Measurements from ENCODE around the gene DLG5. TPM values are rescaled to one million over a fixed set of nuclear protein-coding genes. Genes with fewer than 3 reads are reported as not detected.

The DLG5 gene
- total and polyA plus RNA-seq, 9 of the 15 experiments (the other 6 are each of a cell fraction or from before 2014, with no cell fraction given) = 1.4 to 26.8 (median 11.2) TPM

DNA sequence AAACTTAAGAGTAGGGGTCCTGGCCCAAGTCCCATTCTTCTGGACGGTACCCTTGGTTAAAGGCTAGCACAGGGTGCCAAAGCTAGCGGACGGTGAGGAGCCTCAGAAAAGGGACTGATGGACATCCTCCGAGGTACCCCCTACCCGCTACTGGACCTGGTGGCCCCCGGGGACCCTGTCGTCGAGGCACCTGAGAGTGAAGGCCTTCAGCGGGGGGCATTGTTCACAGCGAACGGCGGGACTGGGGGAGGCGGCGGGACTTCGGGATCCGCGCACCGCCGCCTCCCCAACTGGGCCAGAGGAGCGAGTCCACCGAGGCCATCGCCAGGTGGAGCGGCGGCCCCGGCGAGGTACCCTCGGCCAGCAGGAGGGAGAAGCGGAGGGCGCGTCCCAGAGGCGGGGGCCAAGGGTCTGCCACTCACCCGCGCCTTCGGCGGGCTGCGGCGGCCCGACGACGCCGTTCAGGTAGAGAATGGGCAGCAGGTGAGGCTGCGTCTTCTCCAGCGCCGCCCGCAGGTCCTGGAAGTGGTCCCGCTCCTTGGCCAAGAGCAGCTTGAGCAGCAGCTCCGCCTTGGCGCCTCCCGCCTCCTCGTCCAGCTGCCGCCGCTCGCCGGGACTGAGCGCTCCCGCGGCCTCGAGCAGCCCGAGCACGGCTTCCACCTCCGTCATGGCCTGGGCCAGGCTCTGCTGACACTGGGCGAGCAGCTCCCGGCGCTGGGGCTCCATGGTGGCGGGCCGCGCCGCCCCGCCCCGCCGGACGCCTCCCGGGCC, 575 bp downstream of the DLG5 start (continued):
- TF ChIP-seq RBM25 (IDR thresholded peaks at IDR 0.05; ENCODE audit: low read depth, low read length, severe bottlenecking) (no peak), EP400 (IDR thresholded peaks at IDR 0.05) (no peak), TRIM24 (IDR thresholded peaks at IDR 0.05) (no peak), ADNP (tag; IDR thresholded peaks at IDR 0.05) (no peak), C11orf30 (IDR thresholded peaks at IDR 0.05; ENCODE audit: low read depth) (no peak), ZBTB17 (CRISPR knock-in tag; IDR thresholded peaks at IDR 0.05) (no peak), ZSCAN32 (CRISPR knock-in tag; IDR thresholded peaks at IDR 0.05) (no peak), ETV6 (IDR thresholded peaks at IDR 0.05; ENCODE audit: borderline replicate concordance in 1 of 2, low read depth in 2 of 2, low read length in 1 of 2) (peak in 1 of 2 experiments; percentile 25; a peak in 1 of 4 replicates), ETV6 (CRISPR knock-in tag; IDR thresholded peaks at IDR 0.05; ENCODE audit: borderline replicate concordance) (no peak; the same call in 1 of the 2 replicates), ZNF695 (CRISPR knock-in tag; IDR thresholded peaks at IDR 0.05) (no peak), POLR2H (tag; IDR thresholded peaks at IDR 0.05; ENCODE audit: low read depth) (no peak), HEY1 (CRISPR knock-in tag; IDR thresholded peaks at IDR 0.05; ENCODE audit: borderline replicate concordance) (no peak)
- TF ChIP-seq, protein P1, sequence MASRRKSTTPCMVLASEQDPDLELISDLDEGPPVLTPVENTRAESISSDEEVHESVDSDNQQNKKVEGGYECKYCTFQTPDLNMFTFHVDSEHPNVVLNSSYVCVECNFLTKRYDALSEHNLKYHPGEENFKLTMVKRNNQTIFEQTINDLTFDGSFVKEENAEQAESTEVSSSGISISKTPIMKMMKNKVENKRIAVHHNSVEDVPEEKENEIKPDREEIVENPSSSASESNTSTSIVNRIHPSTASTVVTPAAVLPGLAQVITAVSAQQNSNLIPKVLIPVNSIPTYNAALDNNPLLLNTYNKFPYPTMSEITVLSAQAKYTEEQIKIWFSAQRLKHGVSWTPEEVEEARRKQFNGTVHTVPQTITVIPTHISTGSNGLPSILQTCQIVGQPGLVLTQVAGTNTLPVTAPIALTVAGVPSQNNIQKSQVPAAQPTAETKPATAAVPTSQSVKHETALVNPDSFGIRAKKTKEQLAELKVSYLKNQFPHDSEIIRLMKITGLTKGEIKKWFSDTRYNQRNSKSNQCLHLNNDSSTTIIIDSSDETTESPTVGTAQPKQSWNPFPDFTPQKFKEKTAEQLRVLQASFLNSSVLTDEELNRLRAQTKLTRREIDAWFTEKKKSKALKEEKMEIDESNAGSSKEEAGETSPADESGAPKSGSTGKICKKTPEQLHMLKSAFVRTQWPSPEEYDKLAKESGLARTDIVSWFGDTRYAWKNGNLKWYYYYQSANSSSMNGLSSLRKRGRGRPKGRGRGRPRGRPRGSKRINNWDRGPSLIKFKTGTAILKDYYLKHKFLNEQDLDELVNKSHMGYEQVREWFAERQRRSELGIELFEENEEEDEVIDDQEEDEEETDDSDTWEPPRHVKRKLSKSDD (conservative IDR thresholded peaks at IDR 0.05; ENCODE audit: low read length) = no peak
- TF ChIP-seq, protein P2, sequence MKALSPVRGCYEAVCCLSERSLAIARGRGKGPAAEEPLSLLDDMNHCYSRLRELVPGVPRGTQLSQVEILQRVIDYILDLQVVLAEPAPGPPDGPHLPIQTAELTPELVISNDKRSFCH (CRISPR knock-in tag; IDR thresholded peaks at IDR 0.05) = no peak
- TF ChIP-seq, protein P2 (tag; IDR thresholded peaks at IDR 0.05) = no peak
- TF ChIP-seq, protein P3, sequence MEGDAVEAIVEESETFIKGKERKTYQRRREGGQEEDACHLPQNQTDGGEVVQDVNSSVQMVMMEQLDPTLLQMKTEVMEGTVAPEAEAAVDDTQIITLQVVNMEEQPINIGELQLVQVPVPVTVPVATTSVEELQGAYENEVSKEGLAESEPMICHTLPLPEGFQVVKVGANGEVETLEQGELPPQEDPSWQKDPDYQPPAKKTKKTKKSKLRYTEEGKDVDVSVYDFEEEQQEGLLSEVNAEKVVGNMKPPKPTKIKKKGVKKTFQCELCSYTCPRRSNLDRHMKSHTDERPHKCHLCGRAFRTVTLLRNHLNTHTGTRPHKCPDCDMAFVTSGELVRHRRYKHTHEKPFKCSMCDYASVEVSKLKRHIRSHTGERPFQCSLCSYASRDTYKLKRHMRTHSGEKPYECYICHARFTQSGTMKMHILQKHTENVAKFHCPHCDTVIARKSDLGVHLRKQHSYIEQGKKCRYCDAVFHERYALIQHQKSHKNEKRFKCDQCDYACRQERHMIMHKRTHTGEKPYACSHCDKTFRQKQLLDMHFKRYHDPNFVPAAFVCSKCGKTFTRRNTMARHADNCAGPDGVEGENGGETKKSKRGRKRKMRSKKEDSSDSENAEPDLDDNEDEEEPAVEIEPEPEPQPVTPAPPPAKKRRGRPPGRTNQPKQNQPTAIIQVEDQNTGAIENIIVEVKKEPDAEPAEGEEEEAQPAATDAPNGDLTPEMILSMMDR (IDR thresholded peaks at IDR 0.05 in 2 of 3, conservative IDR thresholded peaks at IDR 0.05 in 1 of 3; ENCODE audit: insufficient read depth in 2 of 3, low read depth in 1 of 3, low read length in 3 of 3) = peak in 1 of 3 experiments; percentile 32; a peak in 1 of 6 replicates
- TF ChIP-seq, protein P4, sequence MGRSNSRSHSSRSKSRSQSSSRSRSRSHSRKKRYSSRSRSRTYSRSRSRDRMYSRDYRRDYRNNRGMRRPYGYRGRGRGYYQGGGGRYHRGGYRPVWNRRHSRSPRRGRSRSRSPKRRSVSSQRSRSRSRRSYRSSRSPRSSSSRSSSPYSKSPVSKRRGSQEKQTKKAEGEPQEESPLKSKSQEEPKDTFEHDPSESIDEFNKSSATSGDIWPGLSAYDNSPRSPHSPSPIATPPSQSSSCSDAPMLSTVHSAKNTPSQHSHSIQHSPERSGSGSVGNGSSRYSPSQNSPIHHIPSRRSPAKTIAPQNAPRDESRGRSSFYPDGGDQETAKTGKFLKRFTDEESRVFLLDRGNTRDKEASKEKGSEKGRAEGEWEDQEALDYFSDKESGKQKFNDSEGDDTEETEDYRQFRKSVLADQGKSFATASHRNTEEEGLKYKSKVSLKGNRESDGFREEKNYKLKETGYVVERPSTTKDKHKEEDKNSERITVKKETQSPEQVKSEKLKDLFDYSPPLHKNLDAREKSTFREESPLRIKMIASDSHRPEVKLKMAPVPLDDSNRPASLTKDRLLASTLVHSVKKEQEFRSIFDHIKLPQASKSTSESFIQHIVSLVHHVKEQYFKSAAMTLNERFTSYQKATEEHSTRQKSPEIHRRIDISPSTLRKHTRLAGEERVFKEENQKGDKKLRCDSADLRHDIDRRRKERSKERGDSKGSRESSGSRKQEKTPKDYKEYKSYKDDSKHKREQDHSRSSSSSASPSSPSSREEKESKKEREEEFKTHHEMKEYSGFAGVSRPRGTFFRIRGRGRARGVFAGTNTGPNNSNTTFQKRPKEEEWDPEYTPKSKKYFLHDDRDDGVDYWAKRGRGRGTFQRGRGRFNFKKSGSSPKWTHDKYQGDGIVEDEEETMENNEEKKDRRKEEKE (IDR thresholded peaks at IDR 0.05; ENCODE audit: borderline replicate concordance in 1 of 2, control insufficient read depth in 1 of 2, low read depth in 2 of 2, low read length in 1 of 2) = no peak
